ENCODE results near the gene IGFBP6.

IGFBP6 gene

GRCh38 chr12:53060064-53060720 is 37.3 kb upstream of the IGFBP6 start:
- DNase-seq, result no peak

- DNase-seq, result peak; percentile 31
Observed at GRCh38 chr12:53060721-53061276, 36.7 kb upstream of the IGFBP6 start.

GRCh38 chr12:53061404-53062010 is 36.0 kb upstream of the IGFBP6 start:
- peak; percentile 83 for DNase-seq

GRCh38 chr12:53062011-53062961 is 35.2 kb upstream of the IGFBP6 start:
- DNase-seq, result no peak

- no peak for DNase-seq
Observed at GRCh38 chr12:53062977-53063707, 34.3 kb upstream of the IGFBP6 start.

- no peak for DNase-seq
Observed at GRCh38 chr12:53063708-53064612, 33.5 kb upstream of the IGFBP6 start.

- DNase-seq, result no peak
Observed at GRCh38 chr12:53064613-53065436, 32.6 kb upstream of the IGFBP6 start.

GRCh38 chr12:53065470-53065869 is 32.0 kb upstream of the IGFBP6 start:
- DNase-seq, result no peak

- no peak for DNase-seq
Observed at GRCh38 chr12:53065975-53066931, 31.2 kb upstream of the IGFBP6 start.

GRCh38 chr12:53067074-53067992 is 30.1 kb upstream of the IGFBP6 start:
- no peak for DNase-seq

GRCh38 chr12:53067993-53068770 is 29.3 kb upstream of the IGFBP6 start:
- DNase-seq, result no peak

GRCh38 chr12:53068811-53069585 is 28.5 kb upstream of the IGFBP6 start:
- no peak for DNase-seq

GRCh38 chr12:53069621-53070410 is 27.7 kb upstream of the IGFBP6 start:
- DNase-seq, result no peak

GRCh38 chr12:53070877-53071492 is 26.5 kb upstream of the IGFBP6 start:
- DNase-seq, result no peak
